ENCODE measurements around the gene CHMP6.
"Not testable (repeated sequence)": the region's sequence is repeated elsewhere in the genome, so short reads cannot be mapped to it uniquely, and the experiment has no call there.

Gene CHMP6

DNA sequence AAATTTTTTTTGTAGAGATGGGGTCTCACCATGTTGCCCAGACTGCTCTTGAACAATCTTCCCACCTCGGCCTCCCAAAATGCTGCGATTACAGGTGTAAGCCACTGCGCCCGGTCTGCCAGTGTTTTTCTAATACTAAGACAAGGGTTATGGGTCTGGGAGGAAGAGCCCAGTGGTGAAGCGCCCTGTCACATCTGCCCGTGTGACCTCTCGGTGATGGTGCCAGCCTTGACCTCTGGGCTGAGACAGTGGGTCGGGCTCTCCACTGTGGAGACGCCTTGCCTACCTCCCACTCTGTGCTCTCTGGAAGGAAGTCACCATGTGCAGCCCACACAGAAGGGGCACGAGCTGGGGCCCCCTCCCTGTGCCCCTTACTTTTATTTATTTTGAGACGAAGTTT lies 38.2 kb downstream of the CHMP6 start:
- no peak overlapping the region for H3K4me3 ChIP-seq (ENCODE audit: low read depth, low read length)
- TF ChIP-seq, protein P1, sequence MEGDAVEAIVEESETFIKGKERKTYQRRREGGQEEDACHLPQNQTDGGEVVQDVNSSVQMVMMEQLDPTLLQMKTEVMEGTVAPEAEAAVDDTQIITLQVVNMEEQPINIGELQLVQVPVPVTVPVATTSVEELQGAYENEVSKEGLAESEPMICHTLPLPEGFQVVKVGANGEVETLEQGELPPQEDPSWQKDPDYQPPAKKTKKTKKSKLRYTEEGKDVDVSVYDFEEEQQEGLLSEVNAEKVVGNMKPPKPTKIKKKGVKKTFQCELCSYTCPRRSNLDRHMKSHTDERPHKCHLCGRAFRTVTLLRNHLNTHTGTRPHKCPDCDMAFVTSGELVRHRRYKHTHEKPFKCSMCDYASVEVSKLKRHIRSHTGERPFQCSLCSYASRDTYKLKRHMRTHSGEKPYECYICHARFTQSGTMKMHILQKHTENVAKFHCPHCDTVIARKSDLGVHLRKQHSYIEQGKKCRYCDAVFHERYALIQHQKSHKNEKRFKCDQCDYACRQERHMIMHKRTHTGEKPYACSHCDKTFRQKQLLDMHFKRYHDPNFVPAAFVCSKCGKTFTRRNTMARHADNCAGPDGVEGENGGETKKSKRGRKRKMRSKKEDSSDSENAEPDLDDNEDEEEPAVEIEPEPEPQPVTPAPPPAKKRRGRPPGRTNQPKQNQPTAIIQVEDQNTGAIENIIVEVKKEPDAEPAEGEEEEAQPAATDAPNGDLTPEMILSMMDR (IDR thresholded peaks at IDR 0.05; ENCODE audit: low read depth, low read length, missing control alignments) = no peak
- DNase-seq (ENCODE audit: low read depth) = no peak

DNA sequence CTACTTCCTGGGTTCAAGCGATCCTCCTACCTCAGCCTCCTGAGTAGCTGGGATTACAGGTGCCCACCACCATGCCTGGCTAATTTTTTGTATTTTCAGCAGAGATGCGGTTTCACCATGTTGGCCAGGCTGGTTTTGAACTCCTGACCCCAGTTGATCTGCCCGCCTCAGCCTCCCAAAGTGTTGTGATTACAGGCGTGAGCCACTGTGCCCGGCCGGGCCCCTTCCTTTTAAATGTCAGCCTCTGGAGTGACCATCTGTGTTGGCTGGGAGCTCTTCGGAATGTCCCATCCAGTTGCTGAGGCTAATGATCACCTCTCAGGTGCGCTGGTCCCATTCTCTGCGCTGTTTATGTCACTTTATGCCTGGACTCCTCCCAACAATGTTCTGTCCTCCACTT lies 38.7 kb downstream of the CHMP6 start:
- H3K4me3 ChIP-seq (ENCODE audit: low read depth, low read length); DNase-seq (ENCODE audit: low read depth): not testable (repeated sequence)

DNA sequence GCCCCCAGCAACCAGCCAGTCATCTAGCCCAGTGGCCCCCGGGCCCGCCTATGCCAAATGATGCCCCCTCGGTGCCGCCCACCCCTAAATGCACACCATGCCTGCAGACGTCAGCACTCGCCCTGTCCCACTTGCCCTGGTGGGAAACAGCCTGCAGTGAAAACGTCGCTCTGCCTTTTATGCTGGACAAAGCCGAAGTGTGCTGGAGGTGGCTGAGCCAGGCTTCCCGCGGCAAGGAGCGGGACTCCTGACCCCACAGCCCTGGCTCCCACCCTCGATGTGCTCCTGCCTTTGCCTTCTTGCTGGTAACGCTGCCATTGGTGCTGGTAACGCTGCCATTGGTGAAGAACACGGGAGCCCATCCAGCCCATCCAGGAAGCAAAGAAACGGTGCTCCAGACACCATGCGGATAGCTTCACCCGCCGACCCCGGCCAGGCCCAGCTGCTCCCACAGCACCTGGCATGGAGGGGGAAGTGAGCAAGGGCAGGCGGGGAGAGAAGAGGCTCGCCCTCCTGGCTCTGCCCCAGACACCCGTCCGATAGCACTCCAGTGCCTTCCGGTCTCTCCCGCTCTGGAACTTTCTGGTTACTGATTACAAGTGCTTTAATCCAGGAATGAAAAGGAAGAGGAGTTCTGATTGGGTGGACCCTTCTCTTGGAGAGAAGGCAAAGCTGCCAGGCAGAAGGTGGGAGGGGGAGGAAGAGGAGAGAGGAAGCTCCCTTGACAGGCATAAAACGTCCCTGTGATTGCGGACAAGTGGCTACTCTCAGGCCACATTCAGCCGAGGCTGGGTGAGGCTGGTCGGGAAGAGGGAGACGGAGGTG lies 39.3 kb downstream of the CHMP6 start:
- TF ChIP-seq, protein P1 (IDR thresholded peaks at IDR 0.05; ENCODE audit: low read depth, low read length, missing control alignments) = no peak
- no peak for DNase-seq (ENCODE audit: low read depth)

DNA sequence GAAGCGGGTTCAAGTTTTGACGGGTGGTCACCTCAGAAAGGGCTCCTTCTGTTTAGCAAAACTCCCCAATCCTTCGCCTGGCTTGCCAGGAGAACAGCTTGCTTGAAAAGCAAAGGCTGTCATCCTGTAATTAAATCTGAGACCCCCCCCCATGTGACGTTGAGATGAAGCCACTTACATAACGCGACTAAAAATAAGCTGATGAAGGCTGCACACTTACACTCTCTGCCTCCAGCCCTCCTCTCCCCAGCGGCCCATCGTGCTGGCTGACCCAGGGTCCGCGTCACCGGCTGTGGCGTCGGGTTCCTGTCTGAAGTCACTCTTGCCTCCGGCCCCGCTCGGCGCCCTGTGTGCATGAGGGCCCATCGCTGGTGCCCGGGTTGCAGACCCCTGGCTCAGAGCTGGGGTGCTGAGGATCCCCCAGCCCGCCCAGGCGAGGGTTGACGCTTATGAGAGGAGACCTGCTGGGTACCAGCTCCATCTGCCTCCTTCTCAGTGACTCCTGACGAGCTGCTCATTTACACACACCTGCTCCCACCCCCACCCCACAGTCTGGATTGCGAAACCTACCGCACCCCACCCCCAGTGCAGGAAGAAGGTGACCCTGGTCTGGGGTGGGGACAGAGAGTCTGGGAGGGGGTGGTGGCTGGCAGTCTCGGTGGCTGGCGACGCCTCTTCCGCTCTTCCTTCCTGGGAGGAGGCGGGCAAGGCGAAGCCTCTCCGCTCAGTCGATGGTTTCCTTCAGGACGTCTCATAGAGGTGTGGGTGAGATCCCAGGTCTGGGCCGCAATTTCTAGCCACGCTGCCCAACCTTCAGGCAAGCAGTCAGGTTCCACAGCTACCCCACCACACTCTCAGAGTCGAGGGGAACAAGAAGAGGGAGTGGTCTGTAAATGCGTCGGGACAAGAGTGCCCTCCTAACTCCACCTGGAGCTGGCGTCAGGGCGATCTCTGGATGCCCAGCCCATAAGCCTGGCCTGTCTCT lies 40.2 kb downstream of the CHMP6 start:
- H3K4me3 ChIP-seq (ENCODE audit: low read depth, low read length) = no peak overlapping the region
- TF ChIP-seq, protein P1 (IDR thresholded peaks at IDR 0.05; ENCODE audit: low read depth, low read length, missing control alignments) = no peak
- DNase-seq (ENCODE audit: low read depth) = no peak

More for the DNA sequence above, 39.3 kb downstream of the CHMP6 start:
- no peak overlapping the region for H3K4me3 ChIP-seq (ENCODE audit: low read depth, low read length)

DNA sequence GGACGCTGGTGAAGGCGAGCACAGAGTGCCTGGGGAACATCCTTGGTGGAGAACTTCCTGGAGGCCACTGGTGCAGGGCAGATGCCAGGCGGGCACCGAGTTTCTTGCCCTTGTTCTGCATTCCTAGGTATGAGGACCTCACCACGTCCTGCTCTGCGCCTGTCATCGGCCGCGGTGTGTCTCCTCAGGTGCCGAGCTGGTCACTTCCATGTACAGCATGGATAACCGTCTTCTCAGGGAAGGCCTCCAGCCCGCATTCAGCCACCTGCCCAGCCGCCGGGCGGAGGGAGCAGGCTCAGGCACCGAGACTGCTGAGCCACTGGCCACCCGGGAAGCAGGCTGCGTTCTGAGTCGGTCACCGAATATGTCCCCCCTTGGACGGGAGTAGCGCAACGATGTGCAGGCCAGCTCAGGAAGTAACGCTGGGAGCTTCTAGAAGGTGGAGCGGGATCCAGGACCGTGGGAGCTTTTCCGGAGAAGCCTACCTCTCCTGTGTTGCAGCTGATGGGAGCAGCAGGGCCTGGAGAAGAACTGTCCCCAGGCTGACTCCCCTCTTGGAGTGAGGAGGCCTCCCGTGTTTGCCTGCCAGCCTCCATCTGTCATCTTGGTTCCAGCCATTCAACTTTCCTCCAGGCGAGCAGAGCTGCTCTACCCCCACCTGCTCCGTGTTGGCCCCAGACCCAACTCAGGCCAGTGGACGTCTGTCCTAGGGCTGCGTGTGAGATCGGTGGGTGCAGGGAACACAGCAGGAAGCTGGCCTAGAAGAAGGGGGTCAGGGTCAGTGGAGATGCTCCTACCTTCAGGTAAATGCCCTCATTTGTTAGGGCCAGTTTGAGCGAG lies 41.2 kb downstream of the CHMP6 start:
- H3K4me3 ChIP-seq (ENCODE audit: low read depth, low read length) = no peak overlapping the region
- TF ChIP-seq, protein P1 (IDR thresholded peaks at IDR 0.05; ENCODE audit: low read depth, low read length, missing control alignments) = no peak

DNA sequence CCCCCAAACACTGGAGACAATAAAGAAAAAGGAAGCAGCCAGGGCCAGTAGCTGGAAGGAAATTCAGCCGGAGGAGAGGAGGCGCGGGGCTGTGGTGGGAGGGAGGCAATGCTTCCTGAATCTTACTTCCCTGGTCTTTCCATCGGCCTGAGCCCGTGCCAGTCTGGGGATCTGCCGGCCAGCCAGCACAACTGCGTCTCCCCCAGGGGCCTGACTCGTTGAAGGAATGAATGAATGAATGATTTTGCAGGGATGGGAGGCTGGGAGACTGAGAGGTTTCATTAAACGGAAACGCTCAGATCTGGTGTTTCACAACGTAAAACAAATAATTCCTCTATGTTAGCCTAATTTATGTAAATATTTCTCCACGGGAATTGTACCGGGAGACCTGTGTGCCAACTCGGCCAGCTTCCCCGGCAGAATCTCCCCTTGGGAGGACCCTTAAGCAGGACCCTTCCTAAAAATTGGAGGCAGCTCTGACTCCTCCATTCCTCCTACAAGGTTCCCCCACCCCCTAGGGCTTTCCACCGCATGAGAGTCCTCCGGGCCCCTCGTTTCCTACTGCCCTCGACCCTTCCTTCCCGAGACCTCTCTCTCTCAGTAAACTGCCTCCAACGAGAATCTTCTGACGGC lies 42.0 kb downstream of the CHMP6 start:
- H3K4me3 ChIP-seq (ENCODE audit: low read depth, low read length) = no peak overlapping the region
- TF ChIP-seq, protein P1 (IDR thresholded peaks at IDR 0.05; ENCODE audit: low read depth, low read length, missing control alignments) = no peak
- DNase-seq (ENCODE audit: low read depth) = no peak

More for the DNA sequence above, 41.2 kb downstream of the CHMP6 start:
- no peak for DNase-seq (ENCODE audit: low read depth)

Measured in GM12864 (cell line).